Fibroblast of skin of back (primary cell): Measurements from ENCODE around the gene CD248.
"Not testable (repeated sequence)": the region's sequence is repeated elsewhere in the genome, so short reads cannot be mapped to it uniquely, and the experiment has no call there.

Source experiments
- DNase-seq: peaks from one replicate; pipeline ENCODE4 v3.0.0-alpha.2; 2013

CD248 gene

DNA sequence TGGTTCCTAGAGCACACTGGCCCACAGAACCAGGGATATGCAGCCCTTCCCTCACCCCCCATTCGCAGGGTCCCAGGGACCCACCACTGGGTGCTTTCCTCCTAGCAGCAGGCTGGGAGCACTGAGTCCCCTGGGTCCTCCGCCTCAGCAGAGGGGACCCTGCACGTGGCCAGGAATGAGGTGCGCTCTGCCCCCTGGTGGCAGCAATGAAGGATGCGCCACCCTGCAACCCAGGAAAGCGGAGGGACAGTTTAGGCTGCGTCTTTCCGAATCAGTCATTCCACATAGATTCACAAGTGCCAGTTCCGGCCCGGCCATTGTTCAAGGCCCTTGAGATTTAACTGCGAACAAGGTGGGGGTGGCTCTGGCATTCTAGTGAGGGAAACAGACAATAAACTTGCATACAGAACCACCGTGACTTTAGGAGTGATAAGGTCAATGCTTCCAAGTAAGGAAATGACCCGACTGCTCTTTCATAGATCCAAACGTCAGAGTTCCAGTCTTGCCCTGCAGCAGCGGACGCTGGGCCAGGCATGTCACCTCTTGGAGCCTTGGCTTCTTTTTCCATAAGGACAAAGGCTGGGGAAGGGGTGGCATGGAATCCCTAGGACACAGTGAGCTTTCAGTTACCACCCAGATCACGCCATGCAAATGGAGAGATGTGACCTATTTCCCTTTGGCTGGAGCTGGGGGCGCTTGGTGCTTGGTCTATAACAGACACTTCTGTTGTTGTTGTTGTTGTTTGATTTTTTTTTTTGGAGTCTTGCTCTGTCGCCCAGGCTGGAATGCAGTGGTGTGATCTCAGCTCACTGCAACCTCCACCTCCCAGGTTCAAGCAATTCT lies 11.7 kb upstream of the CD248 start:
- peak; percentile 82 for DNase-seq

- DNase-seq: peak; percentile 33
Measured at GRCh38 chr11:66328031-66328301, 11.1 kb upstream of the CD248 start.

- DNase-seq: peak; percentile 90
Measured at GRCh38 chr11:66327171-66328030, 10.6 kb upstream of the CD248 start.

- DNase-seq: peak; percentile 94
Measured at GRCh38 chr11:66326261-66327111, 9.6 kb upstream of the CD248 start.

DNA sequence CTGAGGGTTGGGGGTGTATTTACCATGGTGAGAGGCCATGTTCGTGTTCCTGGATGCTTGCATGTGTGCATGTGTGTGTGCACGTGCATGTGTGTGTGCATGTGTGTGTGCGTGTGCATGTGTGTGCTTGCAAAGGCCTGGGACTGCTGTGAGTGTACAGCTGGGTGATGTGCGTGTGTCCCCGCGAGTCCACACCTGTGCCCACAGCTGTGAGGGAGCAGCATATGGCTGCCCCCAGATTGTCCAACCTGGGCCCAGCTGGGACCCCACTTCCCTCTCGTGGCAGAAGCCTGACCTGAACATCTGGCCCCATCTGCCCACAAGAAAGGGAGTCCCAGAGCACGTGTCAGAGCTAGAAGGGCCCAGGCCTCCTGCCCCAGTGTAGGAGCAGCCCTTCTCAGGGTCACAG lies 8.4 kb upstream of the CD248 start:
- DNase-seq: no peak

GRCh38 chr11:66324664-66325063 lies 7.8 kb upstream of the CD248 start:
- DNase-seq: peak; percentile 75

GRCh38 chr11:66323684-66324083 lies 6.8 kb upstream of the CD248 start:
- no peak for DNase-seq

DNA sequence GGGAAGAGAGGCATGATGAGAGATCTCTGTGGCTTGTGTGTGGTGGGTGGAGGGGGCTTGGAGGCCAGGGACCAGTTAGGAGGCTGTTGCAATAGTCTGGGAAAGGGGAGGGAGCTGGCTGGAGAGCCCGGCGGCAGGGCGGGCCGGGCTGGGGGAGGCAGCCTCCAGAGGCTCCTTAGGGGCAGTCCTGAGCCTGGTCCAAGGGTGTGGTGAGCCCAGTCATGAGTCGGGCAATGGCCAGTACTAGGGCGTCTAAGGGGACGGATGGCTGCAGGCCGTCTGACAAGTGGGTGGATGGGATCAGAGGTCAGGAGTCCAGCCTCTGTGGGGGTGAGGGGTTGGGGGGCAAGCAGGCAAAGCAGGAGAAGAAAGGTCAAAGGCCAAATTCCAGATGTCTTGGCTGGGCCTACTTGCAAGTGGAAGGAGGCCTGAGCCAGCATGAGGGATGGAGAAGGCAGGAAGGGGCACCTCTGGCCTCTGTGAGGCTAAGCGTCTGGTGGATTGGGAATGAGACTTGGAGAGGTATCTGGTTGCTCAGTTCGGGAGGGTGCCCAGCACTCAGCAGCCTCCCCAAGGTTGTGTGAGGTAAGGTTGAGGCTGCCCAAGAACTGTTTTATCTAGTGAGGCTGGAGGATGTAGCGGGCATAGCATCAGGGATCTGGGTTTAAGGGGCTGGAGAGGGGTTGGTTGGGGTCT lies 6.0 kb upstream of the CD248 start:
- no peak for DNase-seq

- no peak for DNase-seq
Measured at GRCh38 chr11:66321606-66322005, 4.8 kb upstream of the CD248 start.

GRCh38 chr11:66320748-66321147 lies 3.9 kb upstream of the CD248 start:
- not testable (repeated sequence) for DNase-seq

GRCh38 chr11:66320289-66320688 lies 3.4 kb upstream of the CD248 start:
- not testable (repeated sequence) for DNase-seq

GRCh38 chr11:66318600-66318970 lies 1.7 kb upstream of the CD248 start:
- no peak for DNase-seq

GRCh38 chr11:66317723-66318599 lies 1.1 kb upstream of the CD248 start:
- peak; percentile 78 for DNase-seq

- peak; percentile 82 for DNase-seq
Measured at GRCh38 chr11:66317322-66317722, 478 bp upstream of the CD248 start.

DNA sequence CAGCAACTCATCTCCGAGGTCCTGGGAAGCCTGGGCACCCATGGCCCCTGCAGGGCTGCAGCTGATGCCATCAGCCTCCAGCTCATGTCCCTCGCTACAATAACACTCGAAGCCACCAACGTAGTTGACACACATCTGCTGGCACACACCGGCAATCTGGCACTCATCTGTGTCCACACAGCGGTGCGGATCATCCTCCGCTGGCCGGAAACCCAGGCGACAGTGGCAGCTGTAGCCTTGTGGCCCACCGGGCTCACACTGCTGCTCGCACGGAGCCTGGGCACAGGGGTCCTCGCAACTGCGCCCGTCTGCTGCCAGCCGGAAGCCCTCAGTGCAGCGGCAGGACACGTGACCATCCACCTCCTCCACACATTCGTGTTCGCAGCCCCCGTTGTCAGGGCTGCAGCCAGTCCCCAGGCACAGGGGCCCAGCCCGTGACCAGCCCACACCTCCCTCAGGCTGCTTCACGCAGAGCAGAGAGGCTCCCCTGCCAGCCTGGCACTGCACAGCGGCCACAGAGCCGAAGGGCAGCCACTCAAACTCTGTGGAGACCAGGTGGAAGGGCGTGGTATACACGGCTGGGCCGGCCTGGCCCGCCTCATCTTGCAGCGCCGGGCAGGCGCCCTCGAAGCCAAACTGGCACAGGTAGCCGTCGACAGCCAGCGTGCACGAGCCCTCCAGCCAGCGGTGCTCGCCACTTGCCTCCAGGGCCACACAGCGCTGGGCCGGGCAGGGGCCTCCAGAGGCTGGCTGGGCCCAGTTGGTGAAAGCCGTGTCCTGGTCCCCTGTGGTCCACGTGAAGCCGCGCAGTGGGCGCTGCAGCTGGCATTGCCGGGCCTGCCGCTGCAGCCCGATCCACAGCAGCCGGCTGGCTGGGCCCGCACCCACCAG lies 678 bp downstream of the CD248 start:
- peak; percentile 32 for DNase-seq

- no peak for DNase-seq
Measured at GRCh38 chr11:66315498-66315885, 1.4 kb downstream of the CD248 start.

GRCh38 chr11:66314561-66315497 lies 2.0 kb downstream of the CD248 start:
- no peak for DNase-seq

GRCh38 chr11:66314186-66314501 lies 2.7 kb downstream of the CD248 start:
- no peak for DNase-seq
